Dermis microvascular lymphatic vessel endothelial cell (primary cell): ENCODE measurements around the gene S100PBP. TPM values are rescaled to one million over a fixed set of nuclear protein-coding genes. Genes with fewer than 3 reads are reported as not detected.

Experiments used
- DNase-seq, 2 donors: peaks; one replicate each; pipeline versions ENCODE4 v3.0.0 to v3.0.0-alpha.2; 2010; ENCODE audit warnings: low read depth in 2 of 2
- total RNA-seq: library from RNA; depleted of rRNA; stranded (reverse); fragments of >200 nt; gene quantifications from 2 replicates; pipeline ENCODE4 v1.2.1, GENCODE V29; 2014

Gene S100PBP
- 11.9 and 14.3 TPM in 2 replicates for total RNA-seq

DNA sequence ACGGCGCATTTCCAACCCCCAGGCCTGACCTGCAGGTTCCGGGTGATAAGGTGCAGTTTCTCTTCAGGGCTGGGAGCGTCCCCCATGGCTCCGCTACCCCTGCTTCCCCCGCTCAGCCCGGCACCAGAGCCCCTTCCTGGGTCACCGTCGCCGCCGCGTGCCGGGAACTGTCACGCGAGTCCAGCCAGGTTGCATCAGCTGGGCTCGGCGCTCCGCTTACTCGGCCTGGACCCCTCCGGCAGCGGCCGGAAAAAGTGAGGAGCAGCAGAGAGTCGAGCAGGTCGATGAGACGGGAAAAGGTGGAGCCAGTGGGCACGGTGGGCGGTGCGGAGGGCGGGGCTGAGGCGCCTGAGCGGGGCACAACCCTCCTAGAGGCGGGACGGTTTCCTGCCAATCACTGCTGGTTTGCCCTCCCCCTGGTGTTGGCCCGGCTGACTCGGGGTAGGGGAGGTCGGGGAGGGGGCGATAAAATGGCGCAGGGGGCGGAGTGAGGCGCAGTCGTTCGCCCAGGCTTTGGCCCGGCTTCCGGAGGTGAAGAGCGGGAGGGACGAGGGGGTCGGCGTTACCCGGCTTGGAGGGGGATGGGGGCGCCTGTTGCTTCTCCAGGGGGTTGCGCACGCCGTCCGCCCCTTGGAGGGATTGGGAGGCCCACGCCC is at the start of gene S100PBP, which contains the start of gene YARS1:
Gene S100PBP, plus strand, starts transcription at position 495 of the 656 bp plus-strand sequence. CDS start 8,447 bp downstream, outside the sequence.
Gene YARS1, minus strand, starts transcription at position 200 of the 656 bp plus-strand sequence. Its CDS starts 114 bp downstream, at position 86.
- DNase-seq, result peak; percentile 95 to 99

DNA sequence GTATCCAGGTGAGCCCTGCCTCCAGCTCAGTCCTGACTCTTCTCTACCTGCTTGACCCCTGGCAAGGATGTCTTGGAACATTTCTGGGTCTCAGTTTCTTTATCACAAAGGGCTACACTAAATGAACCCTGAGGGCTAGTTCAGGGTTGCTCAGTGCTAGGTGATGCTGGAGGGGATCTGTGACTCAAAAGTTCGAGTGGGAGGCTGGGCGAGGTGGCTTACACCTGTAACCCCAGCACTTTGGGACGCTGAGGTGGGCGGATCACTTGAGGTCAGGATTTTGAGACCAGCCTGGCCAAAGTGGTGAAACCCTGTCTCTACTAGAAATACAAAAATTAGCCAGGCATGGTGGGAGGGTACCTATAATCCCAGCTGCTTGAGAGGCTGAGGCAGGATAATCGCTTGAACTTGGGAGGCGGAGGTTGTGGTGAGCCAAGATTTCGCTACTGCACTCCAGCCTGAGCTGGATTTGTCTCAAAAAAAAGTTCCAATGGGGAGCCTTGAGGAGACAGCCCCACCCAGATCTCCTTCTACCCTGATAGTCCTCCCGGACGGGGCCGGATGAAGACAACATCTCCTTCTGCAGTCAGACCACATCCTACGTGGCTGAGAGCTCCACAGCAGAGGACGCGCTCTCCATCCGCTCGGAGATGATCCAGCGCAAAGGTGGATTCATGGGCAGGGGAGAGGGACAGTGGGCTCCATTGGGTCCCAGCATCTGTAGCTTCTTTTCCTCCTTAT is 49.2 kb upstream of the S100PBP start:
- DNase-seq, result no peak

DNA sequence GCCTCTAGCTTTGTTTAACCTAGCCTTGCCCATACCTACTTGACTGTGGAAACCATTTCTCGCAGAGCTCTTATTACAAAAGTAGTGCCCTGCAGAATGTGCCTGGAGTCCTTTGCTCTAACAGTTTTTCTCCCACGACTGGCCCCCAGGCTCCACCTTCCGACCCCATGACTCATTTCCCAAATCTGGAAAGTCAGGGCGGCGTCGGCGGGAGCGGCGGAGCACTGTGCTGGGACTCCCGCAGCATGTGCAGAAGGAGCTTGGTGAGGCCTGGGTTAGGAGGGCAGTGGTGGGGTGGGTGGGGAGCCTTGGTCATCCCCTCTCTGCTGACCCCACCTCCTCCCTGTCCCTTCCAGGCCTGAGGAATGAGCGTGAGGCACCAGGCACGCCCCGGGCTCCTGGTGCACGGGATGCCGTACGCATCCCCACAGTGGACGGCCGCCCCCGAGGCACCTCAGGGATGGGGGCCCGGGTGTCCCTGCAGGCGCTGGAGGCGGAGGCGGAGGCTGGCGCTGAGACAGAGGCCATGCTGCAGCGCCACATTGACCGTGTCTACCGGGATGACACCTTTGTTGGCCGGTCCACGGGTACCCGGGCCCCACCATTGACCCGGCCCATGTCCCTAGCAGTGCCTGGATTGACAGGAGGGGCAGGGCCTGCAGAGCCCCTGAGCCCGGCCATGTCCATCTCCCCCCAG is 47.8 kb upstream of the S100PBP start:
- DNase-seq, result peak in 1 of 2 donors; percentile 13

DNA sequence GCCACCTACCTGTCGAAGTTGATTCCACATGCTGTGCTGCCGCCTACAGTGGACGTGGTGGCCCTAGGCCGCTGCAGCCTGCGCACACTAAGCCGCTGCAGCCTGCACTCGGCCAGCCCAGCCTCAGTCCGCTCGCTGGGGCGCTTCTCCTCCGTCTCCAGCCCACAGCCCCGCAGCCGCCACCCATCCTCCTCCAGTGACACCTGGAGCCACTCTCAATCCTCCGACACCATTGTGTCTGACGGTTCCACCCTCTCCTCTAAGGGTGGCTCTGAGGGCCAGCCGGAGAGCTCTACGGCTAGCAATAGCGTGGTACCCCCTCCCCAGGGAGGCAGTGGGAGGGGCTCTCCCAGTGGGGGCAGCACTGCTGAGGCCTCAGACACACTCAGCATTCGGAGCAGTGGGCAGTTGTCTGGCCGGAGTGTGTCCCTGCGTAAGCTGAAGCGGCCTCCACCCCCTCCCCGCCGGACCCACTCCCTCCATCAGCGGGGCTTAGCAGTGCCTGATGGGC is 47.2 kb upstream of the S100PBP start:
- DNase-seq, result no peak

DNA sequence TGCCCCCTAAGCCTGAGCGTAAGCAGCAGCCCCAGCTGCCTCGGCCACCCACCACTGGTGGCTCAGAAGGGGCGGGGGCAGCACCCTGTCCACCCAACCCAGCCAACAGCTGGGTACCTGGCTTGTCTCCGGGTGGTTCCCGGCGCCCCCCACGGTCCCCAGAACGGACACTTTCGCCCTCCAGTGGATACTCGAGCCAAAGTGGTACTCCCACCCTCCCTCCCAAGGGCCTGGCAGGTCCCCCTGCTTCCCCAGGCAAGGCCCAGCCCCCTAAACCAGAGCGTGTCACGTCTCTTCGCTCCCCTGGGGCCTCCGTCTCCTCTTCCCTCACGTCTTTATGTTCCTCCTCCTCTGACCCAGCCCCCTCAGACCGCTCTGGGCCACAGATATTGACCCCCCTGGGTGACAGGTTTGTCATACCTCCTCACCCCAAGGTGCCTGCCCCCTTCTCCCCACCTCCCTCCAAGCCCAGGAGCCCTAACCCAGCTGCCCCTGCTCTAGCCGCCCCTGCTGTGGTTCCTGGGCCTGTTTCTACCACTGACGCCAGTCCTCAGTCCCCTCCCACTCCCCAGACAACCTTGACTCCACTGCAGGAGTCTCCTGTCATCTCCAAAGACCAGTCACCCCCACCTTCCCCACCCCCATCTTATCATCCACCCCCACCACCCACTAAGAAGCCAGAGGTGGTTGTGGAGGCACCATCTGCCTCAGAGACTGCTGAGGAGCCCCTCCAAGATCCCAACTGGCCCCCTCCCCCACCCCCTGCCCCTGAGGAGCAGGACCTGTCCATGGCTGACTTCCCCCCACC is 46.5 kb upstream of the S100PBP start:
- DNase-seq, result no peak

DNA sequence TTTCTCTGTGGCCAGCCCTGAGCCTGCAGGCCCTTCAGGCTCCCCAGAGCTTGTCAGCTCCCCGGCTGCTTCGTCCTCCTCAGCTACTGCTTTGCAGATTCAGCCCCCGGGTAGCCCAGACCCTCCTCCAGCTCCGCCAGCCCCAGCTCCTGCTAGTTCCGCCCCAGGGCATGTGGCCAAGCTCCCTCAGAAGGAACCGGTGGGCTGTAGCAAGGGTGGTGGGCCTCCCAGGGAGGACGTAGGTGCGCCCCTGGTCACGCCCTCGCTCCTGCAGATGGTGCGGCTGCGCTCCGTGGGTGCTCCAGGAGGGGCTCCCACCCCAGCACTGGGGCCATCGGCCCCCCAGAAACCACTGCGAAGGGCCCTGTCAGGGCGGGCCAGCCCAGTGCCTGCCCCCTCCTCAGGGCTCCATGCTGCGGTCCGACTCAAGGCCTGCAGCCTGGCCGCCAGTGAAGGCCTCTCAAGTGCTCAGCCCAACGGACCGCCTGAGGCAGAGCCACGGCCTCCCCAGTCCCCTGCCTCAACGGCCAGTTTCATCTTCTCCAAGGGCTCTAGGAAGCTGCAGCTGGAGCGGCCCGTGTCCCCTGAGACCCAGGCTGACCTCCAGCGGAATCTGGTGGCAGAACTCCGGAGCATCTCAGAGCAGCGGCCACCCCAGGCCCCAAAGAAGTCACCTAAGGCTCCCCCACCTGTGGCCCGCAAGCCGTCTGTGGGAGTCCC is 45.7 kb upstream of the S100PBP start:
- no peak for DNase-seq

DNA sequence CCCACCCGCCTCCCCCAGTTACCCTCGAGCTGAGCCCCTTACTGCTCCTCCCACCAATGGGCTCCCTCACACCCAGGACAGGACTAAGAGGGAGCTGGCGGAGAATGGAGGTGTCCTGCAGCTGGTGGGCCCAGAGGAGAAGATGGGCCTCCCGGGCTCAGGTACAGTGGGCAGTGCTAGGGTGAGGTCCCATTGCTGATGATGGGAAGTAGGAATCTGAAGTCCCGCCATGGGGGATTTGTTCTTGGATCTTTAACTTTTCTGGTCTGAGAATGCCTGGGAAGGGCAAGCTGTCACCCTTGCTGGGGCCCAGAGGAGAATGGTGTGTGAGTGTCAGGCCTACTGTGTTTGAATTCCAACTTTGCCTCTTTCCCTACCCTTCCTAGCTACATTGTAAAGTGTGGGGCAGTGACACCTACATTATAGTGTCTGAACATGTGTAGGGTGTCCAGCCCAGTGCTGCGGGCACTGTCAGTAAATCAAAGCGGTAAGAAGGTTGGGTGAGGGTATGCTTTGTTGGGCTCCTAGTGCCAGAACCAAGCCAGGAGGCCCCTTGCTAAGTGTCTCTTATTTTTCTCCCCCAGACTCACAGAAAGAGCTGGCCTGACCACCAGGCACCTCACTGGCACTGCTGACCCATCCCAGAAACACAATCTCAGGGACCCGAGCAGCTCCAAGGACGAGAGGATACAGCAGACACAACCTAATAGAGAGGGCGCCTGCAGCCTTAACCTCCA is 45.0 kb upstream of the S100PBP start:
- DNase-seq, result no peak

DNA sequence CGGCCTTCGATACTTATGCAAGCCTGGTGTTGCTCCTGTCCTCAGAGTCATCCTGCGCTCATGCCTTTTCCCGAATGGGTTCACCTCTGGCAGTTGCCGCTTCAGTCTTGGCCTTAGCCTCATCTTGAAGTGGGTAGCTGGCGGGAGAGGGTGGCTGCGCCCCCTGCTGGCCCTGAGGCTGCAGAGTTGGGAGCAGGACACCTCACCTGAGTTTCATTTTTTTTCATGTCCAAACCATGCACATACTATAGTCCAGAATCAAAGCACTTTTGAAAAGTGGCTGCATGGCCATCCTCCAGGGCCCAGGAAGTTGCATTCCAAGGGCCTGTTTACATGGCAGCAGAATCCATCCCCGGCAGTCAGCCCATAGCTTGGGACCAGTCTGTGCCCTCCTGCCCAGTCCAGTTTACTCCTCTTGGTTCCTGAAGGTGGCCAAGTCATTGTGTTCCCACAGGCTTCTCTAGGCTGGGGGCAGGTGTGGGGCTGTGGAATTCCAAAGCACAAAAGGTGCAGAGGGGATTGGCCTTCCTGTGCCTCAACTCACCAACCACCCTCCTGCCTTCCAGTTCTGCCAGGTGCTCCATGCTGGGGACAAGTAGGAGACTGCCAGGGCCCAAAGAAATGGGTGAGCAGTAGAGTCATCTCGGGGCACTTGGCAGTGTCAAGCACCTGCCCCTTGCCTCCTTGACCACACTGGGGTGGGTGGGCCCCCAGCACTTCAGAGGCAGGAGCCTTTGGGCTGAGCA is 44.3 kb upstream of the S100PBP start:
- DNase-seq, result peak in 1 of 2 donors; percentile 67

DNA sequence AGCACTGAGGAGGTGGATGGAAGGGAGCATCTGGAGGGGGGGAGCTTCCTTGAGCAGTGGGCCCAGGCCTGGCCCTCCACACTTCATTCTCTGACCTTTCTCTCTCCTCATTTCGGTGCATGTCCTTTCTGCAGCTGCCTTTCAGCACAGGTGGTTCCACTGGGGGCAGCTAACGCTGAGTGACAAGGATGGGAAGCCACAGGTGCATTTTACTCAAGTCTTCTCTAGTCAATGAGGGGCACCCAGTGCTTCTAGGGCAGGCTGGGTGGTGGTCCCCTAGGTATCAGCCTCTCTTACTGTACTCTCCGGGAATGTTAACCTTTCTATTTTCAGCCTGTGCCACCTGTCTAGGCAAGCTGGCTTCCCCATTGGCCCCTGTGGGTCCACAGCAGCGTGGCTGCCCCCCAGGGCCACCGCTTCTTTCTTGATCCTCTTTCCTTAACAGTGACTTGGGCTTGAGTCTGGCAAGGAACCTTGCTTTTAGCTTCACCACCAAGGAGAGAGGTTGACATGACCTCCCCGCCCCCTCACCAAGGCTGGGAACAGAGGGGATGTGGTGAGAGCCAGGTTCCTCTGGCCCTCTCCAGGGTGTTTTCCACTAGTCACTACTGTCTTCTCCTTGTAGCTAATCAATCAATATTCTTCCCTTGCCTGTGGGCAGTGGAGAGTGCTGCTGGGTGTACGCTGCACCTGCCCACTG is 43.5 kb upstream of the S100PBP start:
- DNase-seq, result no peak

DNA sequence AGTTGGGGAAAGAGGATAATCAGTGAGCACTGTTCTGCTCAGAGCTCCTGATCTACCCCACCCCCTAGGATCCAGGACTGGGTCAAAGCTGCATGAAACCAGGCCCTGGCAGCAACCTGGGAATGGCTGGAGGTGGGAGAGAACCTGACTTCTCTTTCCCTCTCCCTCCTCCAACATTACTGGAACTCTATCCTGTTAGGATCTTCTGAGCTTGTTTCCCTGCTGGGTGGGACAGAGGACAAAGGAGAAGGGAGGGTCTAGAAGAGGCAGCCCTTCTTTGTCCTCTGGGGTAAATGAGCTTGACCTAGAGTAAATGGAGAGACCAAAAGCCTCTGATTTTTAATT is 43.0 kb upstream of the S100PBP start:
- no peak for DNase-seq

DNA sequence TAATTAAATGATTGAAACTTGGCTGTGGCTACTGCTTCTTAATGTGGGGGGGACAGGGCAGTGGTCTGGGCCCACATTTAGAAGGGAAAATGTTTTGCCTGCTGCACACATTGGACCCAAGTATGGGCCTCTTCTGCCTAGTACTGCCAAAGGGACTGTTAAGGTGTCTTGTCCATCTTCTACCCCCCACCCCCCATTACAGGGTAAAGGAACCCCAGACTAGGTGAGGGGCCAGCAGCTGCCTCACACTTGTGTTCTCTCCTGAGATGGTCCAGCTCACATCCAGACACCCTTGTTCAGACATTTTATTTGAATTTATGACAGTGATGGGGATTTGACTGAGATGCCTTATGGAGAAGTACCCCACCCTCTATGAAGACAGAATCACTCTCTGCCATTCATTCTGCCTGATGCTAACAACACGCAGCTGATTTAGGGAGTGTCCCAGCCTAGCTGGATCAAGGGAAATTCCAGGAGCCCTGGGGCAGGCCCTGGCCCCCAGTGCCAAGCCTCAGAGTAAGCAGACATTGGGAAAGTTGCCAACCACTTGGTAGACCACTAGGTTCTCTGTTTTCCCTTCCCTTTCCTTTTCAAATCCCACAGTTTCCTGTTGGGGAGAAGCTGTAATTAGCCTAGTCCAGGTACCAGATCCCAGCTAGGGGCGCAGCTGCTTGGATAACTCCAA is 42.4 kb upstream of the S100PBP start:
- DNase-seq, result peak; percentile 47 to 88

DNA sequence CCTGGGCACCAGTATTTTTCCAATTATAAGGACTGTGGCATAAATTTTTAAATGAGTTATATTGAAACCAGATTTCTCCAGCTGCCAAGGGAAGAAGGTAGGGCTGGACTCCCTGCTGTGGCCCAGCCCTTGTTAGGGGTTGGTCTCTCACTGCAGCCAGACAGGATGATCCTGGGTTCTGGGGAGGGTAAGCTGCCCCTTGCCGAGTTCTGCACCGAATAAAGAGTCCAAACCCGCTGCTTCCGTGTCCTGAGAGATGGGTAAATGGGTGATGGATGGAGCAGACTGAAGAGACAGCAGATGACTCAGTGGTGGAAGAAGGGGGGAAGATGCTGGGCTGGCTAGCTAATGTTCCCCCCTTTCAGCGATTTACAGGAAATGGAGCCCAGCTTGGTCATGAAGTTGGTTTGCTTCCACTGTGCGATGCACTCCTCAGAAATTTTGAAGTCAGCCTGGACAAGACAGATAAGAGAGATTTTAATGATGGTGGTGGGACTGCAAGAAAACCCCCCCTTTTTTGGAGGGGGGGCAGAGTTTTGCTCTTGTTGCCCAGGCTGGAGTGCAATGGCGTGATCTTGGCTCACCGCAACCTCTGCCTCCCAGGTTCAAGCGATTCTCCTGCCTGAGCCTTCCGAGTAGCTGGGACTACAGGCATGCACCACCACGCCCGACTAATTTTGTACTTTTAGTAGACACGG is 41.7 kb upstream of the S100PBP start:
- peak in 1 of 2 donors; percentile 34 for DNase-seq

DNA sequence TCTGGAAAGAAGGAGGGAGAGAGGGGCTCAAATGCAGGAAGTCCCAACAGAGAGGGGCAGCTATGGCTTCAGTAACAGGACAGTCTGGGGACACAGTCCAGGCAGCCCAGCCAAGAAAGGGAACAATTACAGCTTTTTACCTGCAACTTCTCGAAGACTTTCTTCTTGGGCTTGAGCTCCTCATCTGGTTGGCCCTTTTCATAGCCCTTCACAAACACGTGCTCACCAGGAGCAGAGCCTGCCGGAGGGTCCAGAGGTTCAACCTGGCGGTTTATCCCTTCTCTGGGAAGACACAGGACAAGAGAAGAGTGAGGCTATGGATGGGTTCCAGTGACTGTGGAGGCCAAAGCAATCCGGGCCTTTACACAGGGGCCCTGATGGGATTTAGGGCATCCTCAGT is 38.2 kb upstream of the S100PBP start:
- DNase-seq, result no peak

DNA sequence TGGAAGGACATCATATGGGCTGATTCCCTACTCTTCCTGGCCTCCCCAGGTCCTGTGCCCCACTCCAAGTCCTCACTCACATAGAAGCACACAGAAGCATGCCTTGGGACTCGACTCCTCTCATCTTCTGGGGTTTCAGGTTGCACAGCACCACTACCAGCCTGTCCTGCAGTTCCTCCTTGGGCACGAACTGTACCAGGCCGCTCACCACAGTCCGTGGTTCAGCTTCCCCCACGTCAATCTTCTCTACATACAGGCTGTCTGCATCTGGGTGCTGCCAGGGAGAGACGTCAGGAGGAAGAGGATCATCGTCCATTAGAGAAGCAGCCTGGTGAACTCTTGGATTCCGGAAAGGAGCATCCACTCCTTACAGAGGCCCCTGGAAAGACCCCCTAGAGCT is 37.4 kb upstream of the S100PBP start:
- no peak for DNase-seq

DNA sequence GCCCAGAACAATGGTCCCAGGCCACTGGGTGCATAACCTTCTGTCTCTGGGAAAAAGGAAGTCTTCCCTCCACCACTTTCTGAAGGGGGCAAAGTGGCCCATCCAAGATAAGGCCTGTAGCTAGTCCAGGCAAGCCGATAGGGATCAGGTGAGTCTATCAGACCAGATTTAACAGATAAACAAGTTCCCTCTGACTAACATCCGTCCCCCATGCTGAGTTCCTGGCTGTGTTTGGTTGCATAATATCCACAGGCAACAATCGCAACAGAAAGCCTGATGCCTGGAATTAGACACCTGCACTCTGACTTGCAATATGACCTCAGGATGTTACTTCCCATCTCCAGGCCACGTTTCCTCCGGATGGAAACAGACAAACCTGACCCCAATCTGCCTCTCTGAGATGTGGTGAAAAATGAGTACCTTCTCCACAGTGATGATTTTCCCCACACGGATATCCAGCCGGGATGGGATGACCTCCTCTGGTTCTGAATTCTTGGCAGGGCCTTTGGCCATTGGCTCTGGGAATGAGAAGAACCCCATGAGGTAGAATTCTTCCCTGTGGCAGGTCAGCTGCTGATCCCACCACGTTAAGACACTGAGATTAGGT is 36.7 kb upstream of the S100PBP start:
- DNase-seq, result peak; percentile 46 to 85

DNA sequence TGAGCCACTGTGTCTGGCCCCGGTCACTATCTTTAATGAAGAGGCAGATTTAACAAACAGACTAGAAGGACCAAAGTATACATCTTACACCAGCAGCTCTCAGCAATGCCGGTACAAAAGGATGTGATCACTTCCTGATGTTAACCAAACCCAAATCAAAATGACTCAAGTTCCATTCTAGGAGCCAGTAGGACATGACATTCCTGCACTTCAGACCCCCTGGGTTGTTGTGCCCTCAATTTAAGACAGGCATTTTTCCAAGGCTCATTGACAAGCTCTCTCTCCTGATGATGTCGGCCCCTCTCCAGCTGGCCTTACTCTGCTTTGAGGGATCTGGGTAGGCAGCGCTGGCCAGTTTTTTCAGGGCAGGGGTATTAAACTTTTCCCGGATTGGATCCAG is 35.4 kb upstream of the S100PBP start:
- DNase-seq, result peak in 1 of 2 donors; percentile 33

DNA sequence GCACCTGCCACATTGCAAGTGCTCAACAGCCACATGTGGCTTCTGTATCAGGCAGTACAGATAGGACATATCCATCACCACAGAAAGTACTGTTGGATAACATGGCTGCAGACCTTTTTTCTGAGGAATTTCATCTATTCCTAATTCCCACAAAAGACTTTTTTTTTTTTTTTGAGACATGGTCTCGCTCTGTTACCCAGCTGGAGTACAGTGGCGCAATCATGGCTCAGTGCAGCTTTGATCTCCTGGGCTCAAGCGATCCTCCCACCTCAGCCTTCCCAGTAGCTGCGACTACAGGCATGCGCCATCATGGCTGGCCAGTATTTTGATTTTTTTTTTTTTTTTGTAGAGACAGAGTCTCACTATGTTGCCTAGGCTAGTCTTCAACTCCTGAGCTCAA is 33.6 kb upstream of the S100PBP start:
- DNase-seq, result no peak
